GM03348 (cell line): ENCODE results near the gene HDAC4.

Source experiments
- DNase-seq: peaks from one replicate; pipeline ENCODE4 v3.0.0; 2012; ENCODE audit warnings: low spot score

The HDAC4 gene

GRCh38 chr2:239383759-239384156 is 17.1 kb downstream of the HDAC4 start:
- no peak for DNase-seq

DNA sequence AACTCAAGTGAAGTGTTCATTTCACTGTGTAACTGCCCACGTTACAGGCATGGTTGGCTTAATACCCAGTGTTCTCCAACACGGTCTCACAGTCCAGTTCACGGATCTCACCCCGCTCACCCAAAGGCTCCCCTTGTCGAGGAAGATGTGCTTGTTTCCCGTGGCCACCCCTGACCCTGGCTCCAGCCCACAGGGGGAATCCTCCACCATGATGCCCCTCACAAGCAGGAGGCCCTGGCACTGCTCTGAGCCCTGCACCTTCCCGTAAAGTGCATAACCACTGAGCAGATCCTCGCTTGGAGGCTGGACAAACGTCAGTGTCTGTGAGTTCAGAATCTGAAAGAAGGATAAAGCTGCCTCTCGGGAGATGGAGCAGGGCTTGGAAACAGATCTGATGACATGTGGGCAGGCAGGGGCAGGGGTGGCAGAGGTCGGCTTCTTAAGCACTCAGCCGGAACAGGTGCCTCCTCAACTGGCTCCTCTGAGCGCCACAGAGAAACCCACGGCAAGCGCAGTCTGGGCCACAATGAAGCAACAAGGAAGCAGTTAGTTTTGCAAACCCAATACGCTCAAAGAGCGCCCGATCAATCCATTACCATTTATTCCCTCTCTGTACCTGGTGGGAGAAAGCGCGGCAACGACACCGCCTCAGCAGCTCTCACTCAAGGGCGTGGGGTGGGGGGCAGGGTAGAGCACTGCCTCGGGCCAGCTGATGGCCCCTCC is 17.6 kb downstream of the HDAC4 start:
- DNase-seq: no peak

DNA sequence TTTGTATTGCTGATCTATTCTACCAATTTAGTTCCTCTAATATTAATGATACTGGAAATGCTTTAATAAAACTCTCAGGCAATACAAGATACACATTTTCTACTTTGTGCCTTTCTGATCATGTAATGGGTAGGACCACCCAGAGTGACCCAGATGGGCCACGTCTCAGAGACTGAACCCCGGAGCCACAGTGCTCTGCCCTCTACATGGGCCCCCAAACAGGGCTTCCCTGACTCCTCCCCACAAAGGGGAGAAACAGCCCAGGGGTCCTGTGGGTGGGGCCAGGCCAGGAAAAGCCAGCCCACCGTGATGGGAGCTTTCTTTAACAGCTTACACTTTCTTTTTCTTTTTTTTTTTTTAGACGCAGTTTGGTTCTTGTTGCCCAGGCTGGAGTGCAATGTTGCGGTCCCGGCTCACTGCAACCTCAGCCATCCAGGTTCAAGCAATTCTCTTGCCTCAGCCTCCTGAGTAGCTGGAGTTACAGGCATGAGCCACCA is 18.4 kb downstream of the HDAC4 start:
- no peak for DNase-seq

DNA sequence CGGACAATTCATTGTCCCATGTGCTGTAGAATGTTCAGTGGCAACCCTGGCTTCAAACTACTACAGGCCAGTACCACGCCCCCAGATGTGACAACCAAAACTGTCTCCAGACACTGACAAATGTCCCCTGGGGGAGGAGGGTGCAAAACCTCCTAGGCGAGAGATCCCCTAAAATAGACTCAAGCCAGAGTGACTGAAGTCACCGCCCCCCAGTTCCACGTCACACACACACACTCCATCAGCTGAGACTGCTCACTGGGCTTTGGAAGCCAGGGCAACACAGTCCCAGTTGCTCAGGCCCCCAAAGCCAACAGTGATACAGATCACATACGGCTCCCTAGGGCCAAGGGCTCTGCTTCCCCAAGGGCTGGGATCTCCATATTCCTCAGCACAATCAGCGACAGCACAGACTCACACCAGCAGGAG is 19.1 kb downstream of the HDAC4 start:
- DNase-seq: no peak

DNA sequence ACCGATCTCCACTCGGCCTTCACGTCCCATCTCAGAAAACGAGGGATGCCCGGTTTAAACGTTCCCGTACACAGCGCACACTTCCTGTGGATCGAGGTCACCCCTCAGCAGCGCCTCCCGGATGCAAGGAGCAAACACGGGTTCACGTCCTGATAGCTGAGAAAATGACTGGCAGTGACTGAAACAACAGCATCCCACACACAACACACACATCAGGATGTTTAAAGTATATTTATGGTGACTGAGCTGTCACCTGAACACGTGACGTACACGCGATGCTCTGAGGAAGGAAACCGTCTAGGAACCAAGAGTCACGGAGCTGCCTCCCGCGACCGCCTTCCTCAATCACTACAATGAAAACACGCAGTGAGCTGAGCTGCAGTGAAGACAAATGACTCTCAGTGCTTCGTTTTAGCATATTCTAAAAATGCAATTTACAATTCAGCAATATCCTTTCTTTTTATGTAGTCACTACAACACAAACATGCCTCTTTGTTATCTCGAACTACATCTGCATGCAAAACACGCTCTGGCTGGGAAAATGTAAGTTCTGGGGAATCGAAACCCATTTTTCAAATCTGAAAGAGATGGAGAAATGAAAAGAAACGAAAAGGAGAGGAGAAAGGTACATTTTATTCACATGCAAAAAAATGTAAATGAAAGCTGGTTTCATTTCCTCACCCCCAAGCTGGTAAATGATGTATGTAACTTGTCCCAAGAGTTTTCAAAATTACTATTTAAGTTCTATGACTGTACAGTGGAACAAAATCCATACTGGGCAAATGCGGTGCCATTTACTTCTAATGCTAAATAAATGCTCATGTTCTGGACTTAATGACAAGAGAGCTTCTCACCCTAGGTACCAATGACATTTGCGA is 19.8 kb downstream of the HDAC4 start:
- DNase-seq: no peak

GRCh38 chr2:239379641-239380170 is 21.1 kb downstream of the HDAC4 start:
- DNase-seq: no peak

DNA sequence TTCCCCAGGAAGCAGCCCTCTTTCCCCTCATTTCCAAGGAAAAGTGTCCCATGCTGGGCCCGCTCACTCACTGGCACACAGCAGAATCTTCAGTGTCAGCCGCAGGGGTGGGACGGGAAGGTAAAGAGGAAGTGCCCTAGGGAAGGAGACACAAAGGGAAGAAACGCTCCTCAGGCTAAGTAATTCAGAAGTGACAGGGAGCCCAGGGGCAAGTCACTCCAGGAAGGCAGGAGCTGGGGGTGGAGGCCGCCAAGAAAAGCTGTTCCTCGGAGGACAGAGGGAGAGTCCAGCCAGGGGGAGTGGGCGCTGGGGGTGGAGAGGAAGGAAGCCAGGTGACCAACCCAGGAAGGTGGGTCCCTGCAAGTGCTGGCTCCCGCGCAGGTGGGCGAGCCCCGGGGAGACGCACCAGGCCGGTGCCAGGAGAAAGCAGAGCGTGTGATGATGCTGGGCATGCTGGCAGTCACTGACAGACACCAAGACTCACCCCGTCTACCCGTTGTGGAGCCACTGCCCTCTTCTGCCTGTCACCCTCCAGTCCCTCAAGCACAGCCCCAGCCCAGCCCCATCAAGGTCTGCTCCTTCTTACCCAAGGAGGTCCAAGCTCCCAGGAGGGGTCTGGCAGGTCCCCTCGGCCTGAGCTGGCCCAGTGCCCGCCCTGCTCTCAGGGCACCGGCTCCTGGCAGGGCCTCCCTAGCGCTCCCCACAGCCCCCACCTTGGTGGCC is 21.7 kb downstream of the HDAC4 start:
- DNase-seq: no peak

DNA sequence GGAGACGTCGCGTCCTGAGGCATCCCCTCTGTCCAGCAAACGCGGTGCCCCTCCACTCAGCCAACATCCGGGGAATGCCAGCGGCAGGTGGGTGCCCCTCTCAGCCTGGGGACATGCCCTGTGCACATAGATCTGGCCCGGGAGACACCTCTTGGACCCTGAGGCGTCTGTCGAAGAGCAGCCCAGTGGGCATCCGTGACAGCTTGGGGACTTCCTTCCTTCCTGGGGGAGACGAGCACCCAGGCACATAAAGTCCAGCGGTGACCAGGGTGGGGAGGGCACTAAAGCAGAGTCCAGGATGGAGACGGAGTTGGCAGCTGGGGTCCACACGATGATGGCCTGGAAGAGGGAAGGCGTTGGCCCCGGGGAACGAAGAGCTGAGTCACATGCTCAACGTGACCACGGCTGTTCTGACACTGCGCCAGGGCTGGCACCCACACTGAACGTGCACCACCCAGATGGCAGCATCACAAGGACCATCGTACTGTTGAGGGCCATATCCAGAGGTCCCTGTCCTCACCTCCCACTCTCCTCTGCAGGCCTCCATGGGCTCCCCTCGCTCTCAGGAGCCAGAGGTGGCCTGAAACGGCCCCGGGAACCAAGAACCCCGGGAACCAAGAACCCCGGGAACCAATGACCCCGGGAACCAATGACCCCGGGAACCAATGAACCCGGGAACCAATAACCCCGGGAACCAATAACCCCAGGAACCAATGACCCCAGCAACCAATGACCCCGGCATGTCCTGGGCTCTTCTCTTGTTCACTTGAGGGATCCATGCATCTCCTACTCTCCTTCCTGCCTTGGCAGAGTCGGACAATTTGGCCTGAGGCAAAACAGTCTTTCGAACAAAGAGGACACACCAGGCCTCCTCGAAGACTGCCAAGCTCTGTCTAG is 22.6 kb downstream of the HDAC4 start:
- DNase-seq: no peak

- DNase-seq: no peak
Measured at GRCh38 chr2:239377591-239377990, 23.2 kb downstream of the HDAC4 start.

- DNase-seq: no peak
Measured at GRCh38 chr2:239376942-239377531, 23.8 kb downstream of the HDAC4 start.

DNA sequence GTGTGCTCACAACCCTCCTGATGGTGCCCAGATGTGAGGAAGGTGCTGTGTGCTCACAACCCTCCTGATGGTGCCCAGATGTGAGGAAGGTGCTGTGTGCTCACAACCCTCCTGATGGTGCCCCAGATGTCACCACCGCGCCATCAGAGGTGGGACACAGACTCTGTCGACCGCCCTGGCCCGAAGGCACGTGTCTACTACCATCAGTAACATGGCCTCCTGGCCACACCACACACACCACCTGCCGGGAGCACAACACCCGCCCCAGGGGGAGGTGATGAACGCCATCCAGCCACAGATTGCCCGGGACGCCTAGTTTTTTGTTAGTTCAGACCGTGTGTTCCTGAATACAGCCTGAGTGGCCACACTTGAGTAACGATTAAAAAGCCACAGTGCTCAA is 24.5 kb downstream of the HDAC4 start:
- no peak for DNase-seq

DNA sequence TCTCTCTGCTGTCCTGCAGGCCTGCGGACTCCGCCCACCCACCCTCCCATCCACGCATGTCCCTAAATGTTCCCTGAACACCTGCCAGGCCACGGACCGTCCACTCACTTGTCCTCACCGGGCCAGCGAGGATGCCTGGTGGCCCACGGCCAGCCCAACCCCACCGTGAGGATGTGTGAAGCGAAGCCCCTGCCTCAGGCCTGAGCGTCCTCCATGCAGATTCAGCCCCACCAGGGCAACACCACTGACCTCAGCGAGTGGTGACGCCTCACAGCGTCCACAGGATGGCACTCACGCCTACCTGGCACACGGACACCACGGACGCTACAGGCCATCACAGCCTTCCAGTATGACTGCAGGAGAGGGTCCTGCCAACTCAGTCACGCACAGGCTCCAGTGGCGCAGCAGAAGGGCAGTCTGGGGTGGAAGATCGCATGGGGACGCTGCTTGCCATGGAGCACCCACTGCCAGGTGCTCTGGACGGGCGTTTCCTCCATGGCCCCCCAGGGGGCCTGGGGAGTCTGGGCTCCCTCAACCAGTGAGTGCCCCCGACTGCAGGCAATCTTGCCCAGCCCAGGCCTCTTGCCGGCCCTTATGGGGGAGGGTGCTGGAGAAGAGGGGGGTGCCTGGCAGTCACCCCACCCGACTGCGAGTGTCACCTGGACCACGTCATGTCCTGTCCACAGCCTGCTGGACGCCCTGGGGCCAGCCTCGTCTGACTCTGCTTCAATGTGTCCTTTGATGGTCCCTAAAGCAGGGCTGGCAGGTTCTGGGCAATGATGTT is 25.4 kb downstream of the HDAC4 start:
- no peak for DNase-seq

DNA sequence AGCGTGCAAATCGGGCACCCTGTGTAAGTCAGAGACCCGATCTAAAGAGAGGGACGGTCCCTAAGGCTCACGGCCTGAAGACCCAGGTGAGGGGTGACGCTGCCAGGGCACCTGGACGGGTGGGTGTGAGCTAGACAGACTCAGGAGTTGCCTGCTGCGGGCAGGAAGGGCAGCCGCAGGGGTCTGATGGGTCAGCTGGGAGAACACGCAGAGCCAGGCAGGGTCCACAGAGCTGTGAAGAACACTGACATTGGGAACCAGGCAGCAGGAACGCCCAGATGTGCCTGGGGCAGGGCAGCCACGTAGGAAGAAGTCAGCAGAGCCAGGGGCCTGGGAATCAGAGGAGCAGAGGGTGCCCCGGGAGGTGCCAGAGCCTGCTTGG is 25.9 kb downstream of the HDAC4 start:
- no peak for DNase-seq

GRCh38 chr2:239372835-239373234 is 28.0 kb downstream of the HDAC4 start:
- no peak for DNase-seq

DNA sequence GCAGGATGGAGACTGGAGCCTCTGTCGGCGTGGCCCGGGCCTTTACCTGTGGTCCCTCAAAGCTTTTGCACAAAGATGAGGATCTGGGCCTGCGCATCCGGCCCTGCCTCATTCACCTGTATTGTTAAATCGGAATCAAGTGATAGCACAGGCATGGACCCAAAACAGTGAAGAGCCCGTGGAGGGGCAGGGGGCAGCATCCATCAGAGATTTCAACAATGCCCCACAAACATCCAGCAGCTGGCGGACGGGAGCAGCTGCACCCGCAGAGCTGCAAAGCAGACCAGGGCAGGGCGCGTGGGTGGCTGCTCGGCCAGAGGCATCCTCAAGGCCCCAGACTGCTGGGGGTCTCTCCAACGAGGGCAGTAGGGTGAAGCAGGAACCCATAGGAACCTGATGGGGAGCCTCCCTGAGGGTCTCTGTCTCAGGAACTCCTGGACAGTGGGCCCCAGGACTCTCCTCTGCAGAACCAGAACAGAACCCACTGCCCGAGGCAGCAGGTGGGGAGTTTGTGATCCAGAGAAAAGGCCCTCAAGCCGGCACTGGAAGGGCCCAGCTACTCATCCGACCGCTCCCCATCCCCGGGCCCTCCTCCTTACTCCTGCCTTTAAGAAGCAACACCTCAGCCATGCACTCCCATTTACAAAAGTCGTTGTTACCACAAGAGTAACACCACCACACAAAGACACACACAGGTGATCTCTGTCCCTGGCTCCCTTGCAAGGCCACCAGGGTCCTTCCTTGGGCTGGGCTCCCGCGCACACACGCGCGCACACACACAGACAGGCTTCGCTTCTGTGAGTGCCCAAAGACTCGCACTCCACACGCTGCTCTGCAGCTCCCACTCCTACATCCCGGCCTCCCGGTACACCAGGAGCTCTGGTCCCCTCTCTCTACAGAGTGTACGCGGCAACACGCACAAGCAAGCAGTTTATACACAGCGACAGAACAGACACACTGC is 28.8 kb downstream of the HDAC4 start:
- DNase-seq: no peak

DNA sequence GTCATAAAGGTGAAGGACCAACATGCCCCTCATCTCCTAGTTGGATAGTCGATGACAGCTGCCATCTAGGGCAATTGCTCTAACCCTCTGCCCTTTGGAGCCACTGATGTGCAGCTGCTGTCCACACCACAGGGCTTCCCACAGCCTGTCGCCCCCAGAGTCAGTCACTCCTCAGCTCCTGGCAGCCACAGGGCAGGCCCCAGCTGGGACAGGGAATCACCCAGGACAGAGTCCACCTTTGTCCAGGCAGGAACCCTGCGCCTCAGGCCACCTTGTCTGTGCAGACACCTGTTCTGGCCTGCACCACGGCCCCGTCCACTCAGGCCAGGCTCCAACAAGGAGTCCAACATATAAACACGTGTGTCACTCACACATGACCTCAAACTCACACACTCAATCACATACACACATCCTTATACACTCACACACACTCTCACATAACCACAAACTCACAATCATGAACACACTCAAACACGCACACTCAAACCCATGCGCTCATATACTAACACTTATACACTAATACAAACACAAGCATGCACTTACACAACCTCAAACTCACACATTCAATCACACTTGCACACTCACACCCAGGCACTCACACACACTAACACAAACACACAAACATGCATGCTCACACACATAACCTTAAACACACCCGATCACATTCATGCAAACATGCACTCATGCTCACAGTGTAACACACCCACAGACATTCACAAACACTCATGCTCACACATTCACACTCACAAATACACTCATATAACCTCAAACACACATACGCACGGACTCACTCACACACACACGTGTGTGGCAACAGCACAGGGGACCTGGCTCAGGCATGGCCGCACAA is 29.7 kb downstream of the HDAC4 start:
- DNase-seq: no peak

- no peak for DNase-seq
Measured at GRCh38 chr2:239370403-239370802, 30.4 kb downstream of the HDAC4 start.

DNA sequence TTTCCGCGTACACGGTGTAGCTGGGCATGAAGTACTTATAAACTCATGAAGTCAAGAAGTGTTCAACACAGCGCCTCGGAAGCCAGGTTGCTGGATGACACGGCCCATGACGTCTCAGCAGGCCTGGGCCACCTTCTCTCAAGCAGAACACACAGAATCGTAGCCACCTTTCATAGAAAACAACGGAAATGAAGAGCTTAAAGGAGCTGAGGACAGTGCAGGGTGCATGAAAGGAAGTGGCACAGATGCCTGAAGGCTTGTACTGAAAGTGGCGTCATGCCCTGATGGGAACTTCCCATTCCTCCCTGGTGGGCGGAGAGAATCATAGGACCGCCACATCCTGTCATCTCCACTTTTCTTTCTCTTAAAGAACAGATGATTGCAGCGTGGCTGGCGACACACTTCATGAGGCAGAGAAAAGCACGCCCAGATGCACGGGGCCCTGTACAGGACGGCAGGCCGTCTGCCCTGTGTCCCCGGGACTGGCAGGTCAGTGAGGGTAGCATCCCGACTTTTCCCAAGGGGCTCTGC is 31.1 kb downstream of the HDAC4 start:
- DNase-seq: peak; percentile 69
